ENCODE data around the gene AOPEP.

AOPEP gene

GRCh38 chr9:94919376-94920098 is 193.0 kb downstream of the AOPEP start:
- no peak overlapping the region for H3K4me3 ChIP-seq (ENCODE audit: low read depth, low read length)
- TF ChIP-seq CTCF (IDR thresholded peaks at IDR 0.05; ENCODE audit: borderline replicate concordance, insufficient read depth, low read depth, low read length): no peak

- no peak overlapping the region for H3K4me3 ChIP-seq (ENCODE audit: low read depth, low read length)
- no peak for TF ChIP-seq CTCF (IDR thresholded peaks at IDR 0.05; ENCODE audit: borderline replicate concordance, insufficient read depth, low read depth, low read length)
These were observed 194.1 kb downstream of the AOPEP start for GRCh38 chr9:94920420-94921091.

GRCh38 chr9:94921092-94921471 is 194.6 kb downstream of the AOPEP start:
- no peak overlapping the region for H3K4me3 ChIP-seq (ENCODE audit: low read depth, low read length)
- no peak for TF ChIP-seq CTCF (IDR thresholded peaks at IDR 0.05; ENCODE audit: borderline replicate concordance, insufficient read depth, low read depth, low read length)

GRCh38 chr9:94921656-94922055 is 195.2 kb downstream of the AOPEP start:
- H3K4me3 ChIP-seq (ENCODE audit: low read depth, low read length): no peak overlapping the region
- TF ChIP-seq CTCF (IDR thresholded peaks at IDR 0.05; ENCODE audit: borderline replicate concordance, insufficient read depth, low read depth, low read length): no peak

- no peak overlapping the region for H3K4me3 ChIP-seq (ENCODE audit: low read depth, low read length)
These were observed 195.7 kb downstream of the AOPEP start for GRCh38 chr9:94922098-94922607.

GRCh38 chr9:94922691-94923107 is 196.2 kb downstream of the AOPEP start:
- no peak overlapping the region for H3K4me3 ChIP-seq (ENCODE audit: low read depth, low read length)

More at GRCh38 chr9:94922098-94922607, 195.7 kb downstream of the AOPEP start:
- TF ChIP-seq CTCF (IDR thresholded peaks at IDR 0.05; ENCODE audit: borderline replicate concordance, insufficient read depth, low read depth, low read length): no peak

More at GRCh38 chr9:94922691-94923107, 196.2 kb downstream of the AOPEP start:
- no peak for TF ChIP-seq CTCF (IDR thresholded peaks at IDR 0.05; ENCODE audit: borderline replicate concordance, insufficient read depth, low read depth, low read length)

Data from GM12875 (cell line).